Effector CD8-positive, alpha-beta T cell (primary cell): Measurements from ENCODE around the gene ZNG1C.
"Not testable (repeated sequence)": the region's sequence is repeated elsewhere in the genome, so short reads cannot be mapped to it uniquely, and the experiment has no call there.

Experiments
- DNase-seq: peaks from one replicate; lab custom pipeline; 2025; lab: John Stamatoyannopoulos, UW

ZNG1C gene

DNA sequence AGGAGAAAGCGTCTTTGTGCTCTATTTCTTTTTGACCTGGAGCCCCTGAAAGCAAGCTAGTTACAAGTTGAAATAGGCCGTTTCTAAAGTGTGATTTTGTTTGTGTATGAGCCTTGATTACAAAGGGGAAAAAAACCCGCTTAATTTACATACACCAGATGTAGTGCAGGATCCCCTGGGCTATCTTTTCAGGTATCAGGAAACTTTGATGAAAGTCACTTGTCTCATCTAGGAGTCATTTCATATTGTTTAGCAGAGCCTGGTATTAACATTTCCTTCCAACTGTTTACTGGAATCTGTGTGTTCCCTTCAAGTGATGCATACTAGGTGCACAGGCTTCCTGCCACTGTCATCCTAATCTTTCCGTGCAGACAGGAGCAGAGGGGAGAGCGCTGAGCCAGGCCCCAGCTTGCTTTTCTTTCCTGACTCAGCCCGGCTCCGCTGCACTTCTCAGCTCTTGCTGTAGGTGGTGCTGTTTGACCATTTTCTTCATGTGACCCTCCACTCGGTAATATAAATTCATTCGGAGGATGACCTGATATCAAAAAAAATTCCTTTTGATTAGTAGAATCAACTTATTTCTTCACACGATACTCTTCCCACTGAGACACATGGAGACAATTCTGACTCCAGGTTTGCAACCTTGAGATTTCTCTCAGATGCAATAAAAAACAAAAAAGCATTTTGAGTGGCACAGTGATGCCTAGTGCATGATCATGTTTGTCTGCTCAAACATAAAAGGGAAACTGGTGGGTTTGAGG lies 100.7 kb downstream of the ZNG1C start:
- DNase-seq: not testable (repeated sequence)

DNA sequence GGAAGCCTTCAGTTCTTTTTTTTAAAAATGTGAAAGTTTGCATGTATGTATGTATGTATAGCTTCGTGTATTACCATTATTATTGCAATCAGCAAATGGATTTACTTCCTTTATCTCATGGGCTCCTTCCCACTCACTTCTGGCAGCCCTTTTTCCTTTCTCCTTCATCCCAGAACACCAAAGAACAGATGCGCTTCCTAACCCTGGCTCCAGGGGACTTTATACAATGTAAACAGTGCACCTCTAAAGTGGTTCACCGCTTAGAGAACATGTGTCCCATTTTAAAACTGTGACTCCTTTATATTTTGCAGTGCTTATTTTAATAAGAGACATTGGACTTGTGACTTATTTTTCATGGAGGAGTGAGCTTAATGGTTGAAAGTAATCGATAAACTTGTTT lies 101.5 kb downstream of the ZNG1C start:
- not testable (repeated sequence) for DNase-seq

DNA sequence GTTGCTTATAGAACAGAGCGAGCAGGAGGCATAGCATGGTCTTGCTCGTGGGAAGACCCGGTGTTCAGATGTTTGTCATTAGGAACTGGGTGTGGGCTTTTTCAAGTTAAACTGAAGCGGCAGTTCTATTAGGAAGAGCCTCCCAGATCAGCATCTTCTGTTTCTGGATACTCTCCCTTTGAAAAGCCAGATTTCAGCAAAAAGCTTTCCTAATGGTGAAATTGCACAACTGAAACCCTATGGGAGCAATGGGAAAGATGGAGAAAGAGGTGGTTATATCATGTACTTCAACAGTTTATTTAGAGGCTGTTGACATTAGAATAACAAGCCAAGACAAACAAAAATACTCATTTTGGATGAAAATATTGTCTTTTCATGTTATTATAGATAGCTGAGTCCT lies 102.2 kb downstream of the ZNG1C start:
- DNase-seq: not testable (repeated sequence)
